Activated CD8-positive, alpha-beta memory T cell treated with anti-CD3 and anti-CD28 coated beads, Interleukin-2, amount 10 ng/mL, durations not matched to agents 7 days and 5 days (primary cell): Measurements from ENCODE around the gene NPTXR. TPM values are rescaled to one million over a fixed set of nuclear protein-coding genes. Genes with fewer than 3 reads are reported as not detected.

Source experiments
- ATAC-seq: fragments of 150-1000 bp; cut with Tn5 transposase; one replicate; pipeline ENCODE4 v1.10.0; 2021; ENCODE audit warnings: moderate library complexity
- CTCF ChIA-PET: fragments of 350-600 bp; sonication (Branson Sonifier 250); formaldehyde crosslinking; loops from one replicate; lab custom pipeline; 2021; ENCODE audit warnings: antibody characterized with exemption; lab: Charles Lee
- DNase-seq: peaks from one replicate; pipeline ENCODE4 v3.0.0-alpha.2; 2020
- H3K27ac Mint-ChIP-seq: one replicate; pipeline ENCODE4 v1.8.0; 2021; ENCODE audit warnings: mild to moderate bottlenecking, mixed read lengths
- H3K27me3 Mint-ChIP-seq: one replicate; pipeline ENCODE4 v1.8.0; 2021; ENCODE audit warnings: mixed read lengths
- H3K36me3 Mint-ChIP-seq: one replicate; pipeline ENCODE4 v1.8.0; 2021; ENCODE audit warnings: mild to moderate bottlenecking, mixed read lengths
- H3K4me1 Mint-ChIP-seq: one replicate; pipeline ENCODE4 v1.8.0; 2021; ENCODE audit warnings: mixed read lengths
- H3K4me3 Mint-ChIP-seq: one replicate; pipeline ENCODE4 v1.8.0; 2021; ENCODE audit warnings: mild to moderate bottlenecking, moderate library complexity, mixed read lengths
- H3K9me3 Mint-ChIP-seq: one replicate; pipeline ENCODE4 v1.8.0; 2022; ENCODE audit warnings: low read depth, mixed read lengths
- total RNA-seq, 2 experiments: library from RNA; stranded (reverse); gene quantifications; one replicate each; pipeline ENCODE4 v1.2.3, GENCODE V29; 2021

Gene NPTXR
- total RNA-seq = 1 to 10 TPM in 1 of 2 experiments, under 1 TPM in 1; 0.96 to 2.4 TPM

- Mint-ChIP-seq H3K9me3 (no peaks in the 10 kb centered on the region), H3K36me3 (no peaks in the 10 kb centered on the region), H3K27me3 (peaks cover 63% of the 10 kb centered on the region), H3K4me1 (peaks cover 10% of the 10 kb centered on the region), H3K27ac (no peak within 1 kb of the TSS), H3K4me3 (peak within 1 kb of the TSS; percentile 60)
- DNase-seq (no peak), ATAC-seq (peak; percentile 52)
- CTCF ChIA-PET = interaction anchor here (0.8 to 3.7 kb wide), 6 partner anchors 26 to 271 kb away, joined by 3 to 29 read pairs (median 4); no protein-coding TSS in a partner anchor
Measured at GRCh38 chr22:38843657-38844314, at the start of gene NPTXR. TSS of gene NPTXR (minus strand) at chr22:38844028.

GRCh38 chr22:38891256-38891655 is 47.4 kb upstream of the NPTXR start:
- H3K27ac Mint-ChIP-seq = no peak overlapping the region
- H3K27me3 Mint-ChIP-seq = peaks cover 49% of the 10 kb centered on the region
- ATAC-seq (no peak), DNase-seq (no peak)
- CTCF ChIA-PET = no interaction called here
- no peaks in the 10 kb centered on the region for H3K36me3 Mint-ChIP-seq
- H3K4me3 Mint-ChIP-seq = no peak overlapping the region
- no peaks in the 10 kb centered on the region for H3K9me3 Mint-ChIP-seq
- no peaks in the 10 kb centered on the region for H3K4me1 Mint-ChIP-seq

- no peak for DNase-seq
- CTCF ChIA-PET = interaction anchor here (2.3 kb wide), 1 partner anchor 21 kb away, joined by 8 read pairs; no protein-coding TSS in a partner anchor
Measured at GRCh38 chr22:38890377-38890776, 46.5 kb upstream of the NPTXR start.

GRCh38 chr22:38886333-38886732 is 42.5 kb upstream of the NPTXR start:
- no peak for DNase-seq
- CTCF ChIA-PET = interaction anchor here (1.8 kb wide), 1 partner anchor 16 kb away, joined by 5 read pairs; no protein-coding TSS in a partner anchor
- Mint-ChIP-seq H3K27ac (no peak overlapping the region), H3K9me3 (no peaks in the 10 kb centered on the region), H3K27me3 (peaks cover 13% of the 10 kb centered on the region), H3K36me3 (no peaks in the 10 kb centered on the region), H3K4me3 (no peak overlapping the region), H3K4me1 (no peaks in the 10 kb centered on the region)
- no peak for ATAC-seq

More at GRCh38 chr22:38890377-38890776, 46.5 kb upstream of the NPTXR start:
- H3K4me3 Mint-ChIP-seq = no peak overlapping the region
- H3K27ac Mint-ChIP-seq = no peak overlapping the region
- H3K9me3 Mint-ChIP-seq = no peaks in the 10 kb centered on the region
- no peak for ATAC-seq
- H3K27me3 Mint-ChIP-seq = peaks cover 44% of the 10 kb centered on the region
- no peaks in the 10 kb centered on the region for H3K4me1 Mint-ChIP-seq
- no peaks in the 10 kb centered on the region for H3K36me3 Mint-ChIP-seq

- H3K36me3 Mint-ChIP-seq = no peaks in the 10 kb centered on the region
- H3K27me3 Mint-ChIP-seq = peaks cover 10% of the 10 kb centered on the region
- no peak overlapping the region for H3K4me3 Mint-ChIP-seq
- H3K9me3 Mint-ChIP-seq = no peaks in the 10 kb centered on the region
- ATAC-seq = no peak
- H3K27ac Mint-ChIP-seq = no peak overlapping the region
- CTCF ChIA-PET = interaction anchor here (3.5 kb wide), 1 partner anchor 13 kb away, joined by 14 read pairs; no protein-coding TSS in a partner anchor
- DNase-seq = no peak
- no peaks in the 10 kb centered on the region for H3K4me1 Mint-ChIP-seq
Measured at GRCh38 chr22:38882972-38883622, 39.3 kb upstream of the NPTXR start.

GRCh38 chr22:38881997-38882879 is 38.4 kb upstream of the NPTXR start:
- ATAC-seq (peak; percentile 12), DNase-seq (no peak)
- H3K4me1 Mint-ChIP-seq = no peaks in the 10 kb centered on the region
- CTCF ChIA-PET = interaction anchor here (3.5 kb wide), 1 partner anchor 12 kb away, joined by 14 read pairs; no protein-coding TSS in a partner anchor
- peaks cover 10% of the 10 kb centered on the region for H3K27me3 Mint-ChIP-seq
- no peak overlapping the region for H3K4me3 Mint-ChIP-seq
- H3K9me3 Mint-ChIP-seq = no peaks in the 10 kb centered on the region
- no peak overlapping the region for H3K27ac Mint-ChIP-seq
- H3K36me3 Mint-ChIP-seq = no peaks in the 10 kb centered on the region

- Mint-ChIP-seq H3K4me3 (no peak overlapping the region), H3K27ac (no peak overlapping the region), H3K9me3 (no peaks in the 10 kb centered on the region), H3K36me3 (no peaks in the 10 kb centered on the region), H3K27me3 (peaks cover 10% of the 10 kb centered on the region), H3K4me1 (no peaks in the 10 kb centered on the region)
- CTCF ChIA-PET = interaction anchor here (0.7 to 3.5 kb wide), 2 partner anchors 11 to 209 kb away, joined by 4 to 14 read pairs; no protein-coding TSS in a partner anchor
- ATAC-seq = no peak
- no peak for DNase-seq
Measured at GRCh38 chr22:38881464-38881871, 37.6 kb upstream of the NPTXR start.

GRCh38 chr22:38879961-38880360 is 36.1 kb upstream of the NPTXR start:
- no peak for ATAC-seq
- CTCF ChIA-PET = interaction anchor here (3.5 kb wide), 1 partner anchor 9 kb away, joined by 14 read pairs; no protein-coding TSS in a partner anchor
- no peaks in the 10 kb centered on the region for H3K9me3 Mint-ChIP-seq

GRCh38 chr22:38879108-38879729 is 35.4 kb upstream of the NPTXR start:
- no peak for DNase-seq
- H3K36me3 Mint-ChIP-seq = no peaks in the 10 kb centered on the region
- no peak overlapping the region for H3K4me3 Mint-ChIP-seq
- peaks cover 3% of the 10 kb centered on the region for H3K4me1 Mint-ChIP-seq
- ATAC-seq = no peak
- CTCF ChIA-PET = no interaction called here
- no peaks in the 10 kb centered on the region for H3K9me3 Mint-ChIP-seq
- peaks cover 10% of the 10 kb centered on the region for H3K27me3 Mint-ChIP-seq
- H3K27ac Mint-ChIP-seq = no peak overlapping the region

More at GRCh38 chr22:38879961-38880360, 36.1 kb upstream of the NPTXR start:
- peaks cover 10% of the 10 kb centered on the region for H3K27me3 Mint-ChIP-seq
- H3K36me3 Mint-ChIP-seq = no peaks in the 10 kb centered on the region
- no peaks in the 10 kb centered on the region for H3K4me1 Mint-ChIP-seq
- DNase-seq = no peak
- H3K27ac Mint-ChIP-seq = no peak overlapping the region
- H3K4me3 Mint-ChIP-seq = no peak overlapping the region

- ATAC-seq = no peak
- Mint-ChIP-seq H3K27ac (no peak overlapping the region), H3K4me1 (peaks cover 15% of the 10 kb centered on the region), H3K27me3 (peaks cover 20% of the 10 kb centered on the region), H3K9me3 (no peaks in the 10 kb centered on the region), H3K36me3 (no peaks in the 10 kb centered on the region), H3K4me3 (no peak overlapping the region)
- CTCF ChIA-PET = interaction anchor here (1.5 kb wide), 1 partner anchor 8 kb away, joined by 11 read pairs; no protein-coding TSS in a partner anchor
- no peak for DNase-seq
Measured at GRCh38 chr22:38878001-38878400, 34.2 kb upstream of the NPTXR start.

- Mint-ChIP-seq H3K4me3 (no peak overlapping the region), H3K27ac (no peak overlapping the region)
- DNase-seq = no peak
Measured at GRCh38 chr22:38874529-38875222, 30.8 kb upstream of the NPTXR start.

More at GRCh38 chr22:38874529-38875222, 30.8 kb upstream of the NPTXR start:
- H3K4me1 Mint-ChIP-seq = peaks cover 31% of the 10 kb centered on the region
- no peaks in the 10 kb centered on the region for H3K9me3 Mint-ChIP-seq
- H3K27me3 Mint-ChIP-seq = peaks cover 17% of the 10 kb centered on the region
- CTCF ChIA-PET = interaction anchor here (1.4 to 1.7 kb wide), 2 partner anchors 99 to 129 kb away, joined by 3 to 10 read pairs; no protein-coding TSS in a partner anchor
- no peak for ATAC-seq
- H3K36me3 Mint-ChIP-seq = peaks cover 5% of the 10 kb centered on the region
